ENCODE results near the gene TAC3. TPM values are rescaled to one million over a fixed set of nuclear protein-coding genes. Genes with fewer than 3 reads are reported as not detected.
A peak's percentile ranks its signal among the peaks of the same experiment; 100 is the strongest.

Gene TAC3
- total and polyA plus RNA-seq, 2 of the 8 experiments (the other 6 are each of a cell fraction or from before 2014, with no cell fraction given), result 9.7 to 45.3 TPM

DNA sequence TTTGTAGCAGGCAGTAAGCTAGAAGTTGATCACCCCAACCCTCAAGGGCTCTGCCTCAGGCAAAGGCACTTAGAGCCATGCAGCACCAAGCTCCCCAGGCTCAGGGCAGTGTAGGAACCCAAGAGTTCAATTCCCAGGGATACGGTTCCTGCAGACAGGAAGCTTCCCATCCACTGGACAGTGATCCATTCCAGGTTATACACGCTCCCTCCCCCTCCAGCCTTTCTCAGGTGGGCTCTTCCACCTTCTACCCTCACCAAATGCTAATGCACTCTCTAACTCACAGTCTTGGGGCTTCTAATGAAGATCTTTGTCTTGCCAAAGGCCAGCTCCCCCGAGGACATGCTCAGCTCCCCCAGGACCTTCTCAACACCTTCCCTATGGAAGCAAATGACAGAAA lies 20.9 kb upstream of the TAC3 start:
- Histone ChIP-seq H3K79me1 (ENCODE audit: low read depth, low read length) (no peaks in the 10 kb centered on the region), H3K23ac (ENCODE audit: insufficient read length) (no peak overlapping the region), H3K9ac (replicated peaks in 1 of 4; ENCODE audit: extremely low read depth in 1 of 4, low read depth in 3 of 4, low read length in 3 of 4) (no peak overlapping the region), H2AFZ (ENCODE audit: low read length) (no peak overlapping the region), H3K18ac (ENCODE audit: extremely low read depth, low read length) (no peak overlapping the region), H3K27ac (ENCODE audit: low read depth, low read length) (no peak overlapping the region), H3K4me3 (ENCODE audit: extremely low read depth in 1 of 4, insufficient read depth in 2 of 4, low read depth in 3 of 4, low read length in 4 of 4) (no peak overlapping the region), H4K5ac (ENCODE audit: insufficient read length, low read depth, low read length) (no peak overlapping the region), H2BK20ac (ENCODE audit: low read length) (no peak overlapping the region), H3K4me2 (ENCODE audit: insufficient read depth in 1 of 2, low read depth in 2 of 2, low read length in 2 of 2) (no peak overlapping the region), H3K14ac (ENCODE audit: insufficient read length) (no peak overlapping the region), H2BK5ac (ENCODE audit: low read depth, low read length) (no peak overlapping the region), H3K4me1 (replicated peaks in 1 of 4; ENCODE audit: control insufficient read depth in 3 of 4, insufficient read depth in 4 of 4, low read length in 3 of 4) (no peaks in the 10 kb centered on the region), H2BK15ac (ENCODE audit: low read length) (no peak overlapping the region), H3K56ac (replicated peaks; ENCODE audit: insufficient read length, low read depth, low read length) (no peak overlapping the region), H3K27me3 (replicated peaks in 1 of 4; ENCODE audit: control insufficient read depth in 3 of 4, extremely low read depth in 1 of 4, insufficient read depth in 3 of 4, low read length in 3 of 4) (no peaks in the 10 kb centered on the region; a peak in 1 of 7 replicates), H2BK120ac (replicated peaks; ENCODE audit: low read depth, low read length) (no peak overlapping the region), H2BK12ac (ENCODE audit: low read depth, low read length) (no peak overlapping the region), H3K9me3 (ENCODE audit: insufficient read depth in 2 of 2, low read depth in 1 of 2, low read length in 1 of 2) (no peaks in the 10 kb centered on the region), H4K91ac (replicated peaks; ENCODE audit: insufficient read length, low read length) (no peak overlapping the region), H3K79me2 (ENCODE audit: control insufficient read depth in 1 of 2, insufficient read depth in 2 of 2, low read length in 2 of 2) (no peaks in the 10 kb centered on the region), H3K36me3 (ENCODE audit: control insufficient read depth in 2 of 4, insufficient read depth in 4 of 4, low read length in 3 of 4) (no peaks in the 10 kb centered on the region), H3K23me2 (ENCODE audit: low read depth, low read length) (no peaks in the 10 kb centered on the region), H4K20me1 (replicated peaks in 1 of 2; ENCODE audit: control insufficient read depth in 1 of 2, insufficient read depth in 2 of 2, low read length in 2 of 2) (no peaks in the 10 kb centered on the region), H3K4ac (replicated peaks; ENCODE audit: insufficient read length, low read depth, low read length) (no peak overlapping the region), H2AK5ac (ENCODE audit: low read depth, low read length) (no peak overlapping the region), H4K8ac (ENCODE audit: extremely low read depth, insufficient read depth, low read length) (no peak overlapping the region)
- ChIA-PET CTCF (ENCODE audit: partially characterized antibody) (interaction anchor here (0.7 to 2.3 kb wide), 14 partner anchors 9 to 415 kb away, joined by 3 to 9 read pairs (median 5); partner anchors contain the start of genes MYO1A and TAC3), POLR2A (ENCODE audit: partially characterized antibody) (interaction anchor here (0.6 to 1.5 kb wide), 6 partner anchors 9 to 408 kb away, joined by 3 to 4 read pairs (median 3); partner anchors contain the start of gene LRP1)
- 66% methylated on average over 3 of the region's 3 CpGs; no CpG with 5 or more reads in 1 of the 2 experiments for WGBS, 2 experiments (ENCODE audit: extremely low coverage in 1 of 2, insufficient coverage in 1 of 2, insufficient read length in 1 of 2, insufficient replicate concordance in 2 of 2, low coverage in 1 of 2, low lambda C conversion rate in 2 of 2, missing lambda C conversion rate in 1 of 2)
- DNase-seq (ENCODE audit: low read depth in 1 of 2, low spot score in 2 of 2) (no peak), FAIRE-seq (no peak)
- TF ChIP-seq EGR1 (IDR thresholded peaks at IDR 0.05; ENCODE audit: borderline replicate concordance, low read depth, low read length) (no peak), SP1 (IDR thresholded peaks at IDR 0.05; ENCODE audit: low read depth, low read length) (peak; percentile 72)

Measured in H1 (cell line).